CD4-positive, CD25-positive, alpha-beta regulatory T cell (primary cell): ENCODE measurements around the gene ADAM12. TPM values are rescaled to one million over a fixed set of nuclear protein-coding genes. Genes with fewer than 3 reads are reported as not detected.

ENCODE experiments used
- ATAC-seq, 2 donors: fragments of 150-1000 bp; cut with Tn5 transposase; one replicate each; pipeline ENCODE4 v1.10.0; 2021; ENCODE audit warnings: low read depth in 2 of 2, moderate number of reproducible peaks in 2 of 2, moderate library complexity in 1 of 2
- DNase-seq, 3 donors: peaks; one replicate each; pipeline versions ENCODE4 v3.0.0 to v3.0.0-alpha.2; 2012 to 2022; ENCODE audit warnings: mixed read lengths in 1 of 3
- H3K27ac ChIP-seq: one replicate; pipeline ENCODE4 v1.7.0; 2013; ENCODE audit warnings: mild to moderate bottlenecking, low read length; ENCODE audit not compliant: insufficient read depth, poor library complexity, severe bottlenecking
- H3K27me3 ChIP-seq: one replicate; pipeline ENCODE4 v1.7.0; 2013; ENCODE audit warnings: low read length; ENCODE audit not compliant: control insufficient read depth, insufficient read depth
- H3K36me3 ChIP-seq: one replicate; pipeline ENCODE4 v1.7.0; 2013; ENCODE audit warnings: mild to moderate bottlenecking, low read length, moderate library complexity; ENCODE audit not compliant: control insufficient read depth, insufficient read depth
- H3K4me1 ChIP-seq: 2 replicates; pipeline ENCODE4 v1.7.0; 2013; ENCODE audit warnings: mild to moderate bottlenecking, low read length; ENCODE audit not compliant: insufficient read depth, control insufficient read depth, poor library complexity, severe bottlenecking
- H3K4me3 ChIP-seq: one replicate; pipeline ENCODE4 v1.7.0; 2013; ENCODE audit warnings: low read depth, mild to moderate bottlenecking, low read length, moderate library complexity
- H3K9me3 ChIP-seq, 2 experiments: 1 replicate in 1 of 2; 2 replicates in 1 of 2; pipeline ENCODE4 v1.7.0; 2013; ENCODE audit warnings: low read length in 2 of 2, mild to moderate bottlenecking in 1 of 2, moderate library complexity in 1 of 2; ENCODE audit not compliant: control insufficient read depth in 2 of 2
- H3K27ac Mint-ChIP-seq, 3 donors: one replicate each; pipeline ENCODE4 v1.8.0; 2020 to 2022; ENCODE audit warnings: mild to moderate bottlenecking in 3 of 3, mixed read lengths in 3 of 3, moderate library complexity in 2 of 3
- H3K27me3 Mint-ChIP-seq: one replicate; pipeline ENCODE4 v1.8.0; 2022; ENCODE audit warnings: mild to moderate bottlenecking, mixed read lengths
- H3K36me3 Mint-ChIP-seq: one replicate; pipeline ENCODE4 v1.8.0; 2020; ENCODE audit warnings: mixed read lengths
- H3K4me1 Mint-ChIP-seq, 4 donors: one replicate each; pipeline ENCODE4 v1.8.0; 2020 to 2022; ENCODE audit warnings: mixed read lengths in 4 of 4, mild to moderate bottlenecking in 1 of 4
- H3K4me3 Mint-ChIP-seq, 4 donors: one replicate each; pipeline ENCODE4 v1.8.0; 2020 to 2022; ENCODE audit warnings: mild to moderate bottlenecking in 4 of 4, mixed read lengths in 4 of 4, moderate library complexity in 3 of 4
- H3K9me3 Mint-ChIP-seq, 7 donors: one replicate each; pipeline ENCODE4 v1.8.0; 2020 to 2022; ENCODE audit warnings: mixed read lengths in 7 of 7, mild to moderate bottlenecking in 3 of 7, moderate library complexity in 2 of 7
- polyA plus RNA-seq, 4 donors: library from polyadenylated mRNA; unstranded; fragments of 300-500 nt; fragmentation: Illumina TruSeq; gene quantifications; one replicate each; pipeline ENCODE4 v1.2.3, GENCODE V29; 2021
- total RNA-seq: library from RNA; stranded (reverse); gene quantifications from one replicate; pipeline ENCODE4 v1.2.3, GENCODE V29; 2022

The ADAM12 gene
- total and polyA plus RNA-seq, 5 donors from 2014 or later: 1.3 to 3.8 (median 1.9) TPM

- Histone ChIP-seq H3K27me3 (no peaks in the 10 kb centered on the region), H3K9me3 (no peaks in the 10 kb centered on the region), H3K4me1 (no peaks in the 10 kb centered on the region), H3K27ac (no peak overlapping the region), H3K4me3 (no peak overlapping the region), H3K36me3 (no peaks in the 10 kb centered on the region)
- ATAC-seq (no peak), DNase-seq (no peak)
- H3K36me3 Mint-ChIP-seq: no peaks in the 10 kb centered on the region
- peaks cover 0 to 4% (median 0%) of the 10 kb centered on the region in 7 donors for H3K9me3 Mint-ChIP-seq
- H3K4me1 Mint-ChIP-seq: no peaks in the 10 kb centered on the region
- H3K4me3 Mint-ChIP-seq: no peak overlapping the region
- no peak overlapping the region for H3K27ac Mint-ChIP-seq
- H3K27me3 Mint-ChIP-seq: no peaks in the 10 kb centered on the region
Observed at GRCh38 chr10:126321440-126321839, 66.8 kb downstream of the ADAM12 start.

GRCh38 chr10:126317751-126318150, 70.5 kb downstream of the ADAM12 start:
- Mint-ChIP-seq H3K27me3 (no peaks in the 10 kb centered on the region), H3K4me3 (no peak overlapping the region), H3K4me1 (no peaks in the 10 kb centered on the region), H3K9me3 (peaks cover 0 to 2% (median 0%) of the 10 kb centered on the region in 7 donors), H3K27ac (no peak overlapping the region), H3K36me3 (no peaks in the 10 kb centered on the region)
- no peak for DNase-seq
- Histone ChIP-seq H3K27ac (no peak overlapping the region), H3K4me3 (no peak overlapping the region), H3K36me3 (no peaks in the 10 kb centered on the region), H3K9me3 (no peaks in the 10 kb centered on the region), H3K4me1 (no peaks in the 10 kb centered on the region), H3K27me3 (no peaks in the 10 kb centered on the region)
- no peak for ATAC-seq

- peaks cover 0 to 2% (median 0%) of the 10 kb centered on the region in 7 donors for H3K9me3 Mint-ChIP-seq
- H3K27me3 ChIP-seq: peaks cover 2% of the 10 kb centered on the region
- no peak overlapping the region for H3K27ac ChIP-seq
- no peak overlapping the region for H3K27ac Mint-ChIP-seq
- no peaks in the 10 kb centered on the region for H3K36me3 Mint-ChIP-seq
- H3K4me3 Mint-ChIP-seq: no peak overlapping the region
- H3K4me3 ChIP-seq: no peak overlapping the region
- H3K36me3 ChIP-seq: no peaks in the 10 kb centered on the region
- DNase-seq: no peak
- H3K4me1 Mint-ChIP-seq: no peaks in the 10 kb centered on the region
- no peaks in the 10 kb centered on the region for H3K9me3 ChIP-seq
- ATAC-seq: no peak
- H3K4me1 ChIP-seq: no peaks in the 10 kb centered on the region
- no peaks in the 10 kb centered on the region for H3K27me3 Mint-ChIP-seq
Observed at GRCh38 chr10:126315494-126316177, 72.6 kb downstream of the ADAM12 start.

- H3K36me3 Mint-ChIP-seq: no peaks in the 10 kb centered on the region
- H3K27ac ChIP-seq: no peak overlapping the region
- H3K4me1 Mint-ChIP-seq: no peaks in the 10 kb centered on the region
- H3K36me3 ChIP-seq: no peaks in the 10 kb centered on the region
- H3K4me3 Mint-ChIP-seq: no peak overlapping the region
- ATAC-seq: no peak
- H3K4me3 ChIP-seq: no peak overlapping the region
- peaks cover 5% of the 10 kb centered on the region for H3K27me3 ChIP-seq
- no peak for DNase-seq
- no peaks in the 10 kb centered on the region for H3K27me3 Mint-ChIP-seq
- peaks cover 0 to 3% (median 0%) of the 10 kb centered on the region in 7 donors for H3K9me3 Mint-ChIP-seq
- peak overlapping the region in 1 of 3 donors; percentile 45 for H3K27ac Mint-ChIP-seq
- H3K9me3 ChIP-seq: no peaks in the 10 kb centered on the region
- H3K4me1 ChIP-seq: no peaks in the 10 kb centered on the region
Observed at GRCh38 chr10:126314863-126315493, 73.3 kb downstream of the ADAM12 start.

GRCh38 chr10:126312167-126312566, 76.1 kb downstream of the ADAM12 start:
- H3K27ac ChIP-seq: no peak overlapping the region
- H3K4me3 ChIP-seq: no peak overlapping the region
- H3K27ac Mint-ChIP-seq: no peak overlapping the region
- ATAC-seq (no peak), DNase-seq (no peak)
- H3K9me3 ChIP-seq: no peaks in the 10 kb centered on the region
- H3K4me1 Mint-ChIP-seq: no peaks in the 10 kb centered on the region
- H3K4me1 ChIP-seq: no peaks in the 10 kb centered on the region
- no peaks in the 10 kb centered on the region for H3K36me3 Mint-ChIP-seq
- H3K4me3 Mint-ChIP-seq: no peak overlapping the region
- H3K27me3 Mint-ChIP-seq: no peaks in the 10 kb centered on the region
- peaks cover 0 to 7% (median 0%) of the 10 kb centered on the region in 7 donors for H3K9me3 Mint-ChIP-seq
- H3K36me3 ChIP-seq: no peaks in the 10 kb centered on the region
- H3K27me3 ChIP-seq: peaks cover 7% of the 10 kb centered on the region

GRCh38 chr10:126309228-126309883, 78.9 kb downstream of the ADAM12 start:
- Mint-ChIP-seq H3K36me3 (no peaks in the 10 kb centered on the region), H3K27me3 (no peaks in the 10 kb centered on the region), H3K27ac (no peak overlapping the region), H3K4me1 (no peaks in the 10 kb centered on the region), H3K4me3 (no peak overlapping the region), H3K9me3 (peaks cover 0 to 10% (median 0%) of the 10 kb centered on the region in 7 donors)
- Histone ChIP-seq H3K27ac (no peak overlapping the region), H3K4me3 (no peak overlapping the region), H3K9me3 (peaks cover 0 to 2% of the 10 kb centered on the region in 2 experiments), H3K4me1 (no peaks in the 10 kb centered on the region), H3K27me3 (peaks cover 7% of the 10 kb centered on the region), H3K36me3 (no peaks in the 10 kb centered on the region)
- no peak for DNase-seq
- no peak for ATAC-seq

- Mint-ChIP-seq H3K9me3 (peaks cover 0 to 11% (median 0%) of the 10 kb centered on the region in 7 donors), H3K4me1 (no peaks in the 10 kb centered on the region), H3K36me3 (no peaks in the 10 kb centered on the region), H3K4me3 (no peak overlapping the region), H3K27me3 (no peaks in the 10 kb centered on the region), H3K27ac (peak overlapping the region in 1 of 3 donors; percentile 5)
- DNase-seq: no peak
- no peak overlapping the region for H3K4me3 ChIP-seq
- no peaks in the 10 kb centered on the region for H3K27me3 ChIP-seq
- H3K4me1 ChIP-seq: no peaks in the 10 kb centered on the region
- H3K9me3 ChIP-seq: peaks cover 0 to 3% of the 10 kb centered on the region in 2 experiments
- H3K36me3 ChIP-seq: no peaks in the 10 kb centered on the region
- ATAC-seq: no peak
- H3K27ac ChIP-seq: no peak overlapping the region
Observed at GRCh38 chr10:126302826-126303665, 85.2 kb downstream of the ADAM12 start.
